ENCODE data around the gene WDR5B.

Gene WDR5B

GRCh38 chr3:122396511-122396910 is 19.4 kb downstream of the WDR5B start:
- no peak for DNase-seq (ENCODE audit: low read depth)
- no peak for TF ChIP-seq CTCF (IDR thresholded peaks at IDR 0.05; ENCODE audit: low read depth, low read length, missing control alignments)
- H3K4me3 ChIP-seq (ENCODE audit: low read depth, low read length), result no peak overlapping the region

GRCh38 chr3:122395582-122395981 is 20.3 kb downstream of the WDR5B start:
- no peak for DNase-seq (ENCODE audit: low read depth)
- H3K4me3 ChIP-seq (ENCODE audit: low read depth, low read length), result no peak overlapping the region
- TF ChIP-seq CTCF (IDR thresholded peaks at IDR 0.05; ENCODE audit: low read depth, low read length, missing control alignments), result no peak

GRCh38 chr3:122394173-122394572 is 21.7 kb downstream of the WDR5B start:
- no peak for TF ChIP-seq CTCF (IDR thresholded peaks at IDR 0.05; ENCODE audit: low read depth, low read length, missing control alignments)
- no peak for DNase-seq (ENCODE audit: low read depth)
- no peak overlapping the region for H3K4me3 ChIP-seq (ENCODE audit: low read depth, low read length)

- TF ChIP-seq CTCF (IDR thresholded peaks at IDR 0.05; ENCODE audit: low read depth, low read length, missing control alignments), result peak; percentile 66
- no peak overlapping the region for H3K4me3 ChIP-seq (ENCODE audit: low read depth, low read length)
- DNase-seq (ENCODE audit: low read depth), result no peak
Observed at GRCh38 chr3:122392868-122393844, 22.7 kb downstream of the WDR5B start.

- no peak for TF ChIP-seq CTCF (IDR thresholded peaks at IDR 0.05; ENCODE audit: low read depth, low read length, missing control alignments)
- H3K4me3 ChIP-seq (ENCODE audit: low read depth, low read length), result no peak overlapping the region
- no peak for DNase-seq (ENCODE audit: low read depth)
Observed at GRCh38 chr3:122391681-122392446, 24.0 kb downstream of the WDR5B start.

GRCh38 chr3:122390665-122391064 is 25.2 kb downstream of the WDR5B start:
- TF ChIP-seq CTCF (IDR thresholded peaks at IDR 0.05; ENCODE audit: low read depth, low read length, missing control alignments), result no peak
- DNase-seq (ENCODE audit: low read depth), result no peak
- no peak overlapping the region for H3K4me3 ChIP-seq (ENCODE audit: low read depth, low read length)
